Cardiac fibroblast (primary cell): ENCODE measurements around the gene ZNF254.

ENCODE experiments used
- DNase-seq, 2 donors: peaks; one replicate each; pipeline versions ENCODE4 v3.0.0 to v3.0.0-alpha.2; 2010; ENCODE audit warnings: low read depth in 2 of 2
- H3K4me3 ChIP-seq, 2 donors: replicated peaks in 1 of 2; 1 replicate in 1 of 2; 2 replicates in 1 of 2; pipeline ENCODE4 v1.5.1; 2011; ENCODE audit warnings: low read depth in 2 of 2, low read length in 2 of 2, mild to moderate bottlenecking in 2 of 2, moderate library complexity in 1 of 2
- CTCF ChIP-seq: IDR thresholded peaks from one replicate; pipeline ENCODE4 v1.5.1; 2011; ENCODE audit warnings: low read depth, mild to moderate bottlenecking, low read length, inconsistent platforms

Gene ZNF254

GRCh38 chr19:24178207-24178606 lies 91.2 kb downstream of the ZNF254 start:
- DNase-seq, result no peak
- TF ChIP-seq CTCF, result no peak
- no peak overlapping the region for H3K4me3 ChIP-seq
